GM19023 (cell line): ENCODE data around the gene SOX18.

Source experiments
- ATAC-seq: cut with Tn5 transposase; IDR thresholded peaks from one replicate; pipeline ENCODE4 v1.9.1; 2021; ENCODE audit warnings: mild to moderate bottlenecking, moderate library complexity; ENCODE audit not compliant: unreplicated experiment

The SOX18 gene

DNA sequence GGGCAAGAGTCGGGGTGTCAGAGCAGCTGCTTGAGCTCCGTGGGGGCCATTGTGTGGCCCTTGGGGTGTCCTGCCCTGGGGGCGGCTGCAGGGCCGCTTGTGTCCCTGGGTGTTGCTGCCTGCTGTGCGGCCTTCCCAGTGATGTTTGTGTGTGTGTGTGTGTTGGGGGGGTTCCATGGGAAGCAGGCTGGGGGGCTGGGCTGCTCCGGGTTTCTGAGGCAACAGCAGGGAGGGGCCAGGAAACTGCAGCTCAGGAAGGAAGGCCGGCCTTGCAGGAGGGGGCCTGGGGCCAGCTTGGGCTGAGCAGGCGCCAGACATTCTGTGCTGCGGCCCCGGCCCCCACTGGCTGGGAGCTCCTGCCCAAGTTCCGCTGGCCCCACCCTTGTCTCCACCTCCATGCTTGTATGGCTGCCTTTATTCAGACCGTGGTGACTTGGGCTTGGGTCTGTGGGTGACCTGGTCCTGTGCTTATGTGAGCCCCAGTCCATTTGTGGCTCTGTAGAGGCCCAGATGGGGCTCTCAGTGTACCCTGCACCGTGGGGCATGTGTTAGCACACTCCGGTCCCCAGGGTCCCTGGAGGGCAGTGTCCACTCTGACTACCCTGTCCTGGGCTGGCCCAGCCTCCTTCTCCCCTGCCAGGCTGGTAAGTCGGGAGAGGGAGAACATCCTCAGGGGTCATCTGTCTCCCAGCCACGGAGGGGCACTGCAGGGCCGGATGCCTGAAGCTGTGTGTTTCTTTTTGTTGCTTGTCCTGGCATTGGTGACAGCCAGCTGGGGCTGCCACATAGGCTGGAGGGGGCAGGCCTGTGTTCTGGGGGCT lies 4.6 kb upstream of the SOX18 start:
- no peak for ATAC-seq

DNA sequence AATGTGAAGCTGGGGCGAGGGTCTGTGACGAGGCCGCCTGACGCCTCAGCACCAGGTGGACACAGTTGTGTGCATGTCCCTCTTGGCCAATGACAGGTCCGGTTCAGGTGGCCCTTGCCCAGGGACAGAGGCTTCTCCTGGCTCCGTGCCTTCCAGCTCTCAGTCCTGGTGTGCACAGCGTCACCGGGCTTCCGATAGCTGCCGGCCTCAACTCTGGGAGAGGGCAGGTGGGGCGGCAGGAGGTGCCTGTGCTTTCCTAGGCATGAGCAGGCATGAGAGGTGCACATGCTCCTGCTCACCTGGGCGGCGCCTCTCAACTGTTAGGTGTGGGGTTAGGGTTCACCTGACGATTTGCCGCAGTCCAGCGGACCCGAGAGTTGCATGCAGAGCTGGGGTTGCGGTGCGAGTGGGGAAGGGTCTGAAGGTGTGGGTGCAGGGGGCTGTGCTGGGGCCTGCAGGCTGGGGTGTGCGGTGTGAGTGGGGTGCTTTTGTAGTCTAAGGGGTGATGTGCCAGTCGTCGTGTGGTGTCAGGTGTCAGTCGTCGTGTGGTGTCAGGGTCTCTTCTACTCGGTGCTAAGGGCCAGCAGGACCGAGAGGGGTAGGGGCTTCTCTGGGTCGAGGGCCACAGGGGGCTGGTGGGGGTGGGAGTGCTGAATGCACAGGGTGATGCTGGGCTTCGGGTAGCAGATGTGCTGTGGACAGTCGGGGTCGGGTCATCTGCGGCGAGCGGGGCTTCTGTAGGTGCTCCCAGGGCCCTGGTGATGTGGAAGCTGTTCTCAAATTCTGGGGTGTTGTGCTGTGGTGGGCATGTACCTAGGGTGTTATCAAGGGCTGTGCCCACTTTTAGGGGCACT lies 3.8 kb upstream of the SOX18 start:
- ATAC-seq, result no peak

DNA sequence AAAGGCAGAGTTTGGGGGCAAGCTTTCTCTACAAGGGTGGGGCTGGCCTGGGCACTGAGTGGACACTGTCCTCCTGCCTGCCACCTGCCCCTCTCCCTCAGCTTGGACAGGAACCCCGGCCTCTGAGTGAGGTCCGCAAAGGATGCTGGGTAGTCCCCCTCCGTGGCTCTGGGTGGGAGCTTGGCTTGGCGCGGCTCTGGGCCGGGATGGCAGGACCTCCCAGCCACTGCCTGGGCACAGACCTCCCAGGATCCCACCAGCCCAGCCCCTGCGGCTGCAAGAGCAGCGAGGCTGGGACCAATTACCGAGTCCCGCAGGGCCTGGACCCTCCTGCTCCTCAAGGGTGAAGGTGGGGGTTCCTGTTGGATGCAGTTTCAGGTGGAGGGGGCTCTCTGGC lies 2.9 kb upstream of the SOX18 start:
- ATAC-seq, result no peak

DNA sequence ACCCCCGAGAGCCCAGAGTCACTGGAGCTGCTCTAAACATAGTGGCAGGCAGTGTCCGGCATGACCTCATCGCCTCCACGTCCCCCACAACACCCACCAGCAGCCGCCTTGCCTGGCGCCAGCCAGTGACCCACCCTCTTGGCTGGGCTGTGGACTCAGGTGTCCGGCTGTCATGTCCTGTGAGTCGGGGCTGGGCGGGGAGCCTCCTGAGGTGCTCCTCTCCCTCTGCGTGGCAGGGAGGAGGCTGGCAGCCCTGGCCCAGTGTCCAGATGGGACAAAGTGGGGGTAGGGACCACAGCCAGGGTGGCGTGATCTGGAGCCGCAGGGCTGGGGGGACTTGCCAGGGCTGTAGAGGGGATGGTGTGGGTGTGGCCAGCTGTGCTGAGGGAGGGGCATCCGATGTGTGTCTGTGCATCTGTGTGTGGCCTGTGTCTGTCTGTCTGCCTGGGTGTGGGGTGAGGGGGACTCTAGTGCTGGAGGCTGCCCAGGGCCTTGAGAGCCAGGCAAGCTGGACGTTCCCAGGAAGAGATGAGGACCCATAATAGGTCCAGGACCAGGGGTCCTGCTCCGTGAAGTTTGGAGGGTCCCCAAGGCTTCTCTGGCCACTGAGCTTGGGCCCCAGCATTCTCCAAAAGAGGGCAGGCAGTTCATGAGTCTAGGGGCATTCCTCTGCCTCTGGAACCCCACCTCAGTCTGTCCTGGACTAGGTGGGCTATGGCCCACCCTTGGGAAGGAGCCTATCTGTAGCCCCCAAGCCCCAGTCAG lies 2.3 kb upstream of the SOX18 start:
- no peak for ATAC-seq

DNA sequence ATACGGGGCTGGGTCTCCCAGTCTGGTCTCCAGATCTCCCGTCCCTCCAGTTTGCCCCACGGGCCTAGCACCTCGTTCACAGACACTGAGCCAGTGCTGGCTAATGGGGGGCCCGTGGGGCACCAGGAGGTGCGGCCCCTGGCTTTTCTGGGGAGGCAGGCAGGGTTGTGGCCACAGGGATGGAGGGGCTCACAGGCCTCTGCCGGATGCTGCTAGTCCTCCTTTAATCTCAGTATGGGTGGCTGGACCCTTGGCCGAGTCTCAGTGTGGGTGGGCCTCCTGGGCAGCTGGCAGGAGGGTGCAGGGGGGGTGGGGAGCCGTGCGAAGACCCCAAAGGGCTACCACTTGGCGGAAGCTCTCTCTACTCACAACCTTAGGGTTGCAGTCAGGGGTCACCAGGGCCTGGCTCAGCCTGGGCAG lies 1.6 kb upstream of the SOX18 start:
- ATAC-seq, result no peak

DNA sequence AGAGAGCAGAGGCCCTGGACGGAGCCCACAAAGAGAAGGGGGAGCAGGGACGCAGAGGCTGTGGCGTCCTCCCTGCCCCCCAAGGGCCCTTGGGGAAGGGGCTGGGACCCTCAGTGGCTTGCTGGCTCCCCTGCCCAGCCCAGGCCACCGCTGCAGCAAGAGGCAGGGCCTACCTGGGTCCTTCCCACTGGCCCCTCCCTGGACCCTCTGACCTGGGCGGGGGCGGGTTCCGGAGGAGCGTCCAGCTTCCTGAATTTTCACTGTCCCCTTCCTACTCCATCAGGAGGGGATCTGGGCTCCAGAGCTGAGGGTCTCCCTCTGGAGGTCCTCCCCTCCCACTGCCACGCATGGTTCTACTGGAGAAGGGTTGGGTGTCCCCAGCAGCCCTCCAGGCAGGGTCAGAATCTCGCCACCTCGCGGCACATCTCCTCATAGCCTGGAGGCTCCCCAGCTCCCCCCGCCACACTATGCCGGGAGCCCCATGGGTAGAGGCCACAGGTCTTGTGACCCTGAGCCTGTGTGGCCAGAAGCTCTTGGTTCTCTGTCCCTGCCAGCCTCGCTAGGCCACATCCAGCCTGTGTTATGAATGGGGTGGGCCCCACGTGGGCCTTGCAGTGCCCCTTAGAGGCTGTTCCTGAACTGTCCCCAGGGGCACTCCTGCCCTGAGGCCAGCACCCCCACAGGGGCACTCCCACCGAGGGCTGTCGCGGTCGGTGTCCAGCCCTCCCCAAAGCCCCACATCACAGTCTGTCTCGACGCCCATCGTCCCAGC lies 1.0 kb upstream of the SOX18 start:
- no peak for ATAC-seq

DNA sequence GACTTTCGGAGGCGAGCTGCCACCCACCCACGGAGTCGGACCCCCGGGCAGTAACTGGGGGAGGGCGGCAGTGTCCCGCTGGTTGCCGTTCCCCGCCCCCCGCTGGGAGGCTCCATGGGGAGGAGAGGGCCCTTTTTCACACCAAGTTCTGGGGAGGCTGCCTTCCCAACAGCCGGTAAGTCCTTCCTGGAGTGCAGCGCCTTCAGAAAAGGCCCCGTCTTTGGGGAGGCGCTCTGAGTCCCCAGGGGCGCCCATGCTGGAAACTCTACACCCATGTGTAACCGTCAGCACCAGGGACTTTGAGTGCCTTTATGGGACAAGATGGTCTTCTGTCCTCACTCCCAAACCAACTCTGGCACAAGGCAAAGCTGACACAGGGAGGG lies 430 bp upstream of the SOX18 start:
- no peak for ATAC-seq

DNA sequence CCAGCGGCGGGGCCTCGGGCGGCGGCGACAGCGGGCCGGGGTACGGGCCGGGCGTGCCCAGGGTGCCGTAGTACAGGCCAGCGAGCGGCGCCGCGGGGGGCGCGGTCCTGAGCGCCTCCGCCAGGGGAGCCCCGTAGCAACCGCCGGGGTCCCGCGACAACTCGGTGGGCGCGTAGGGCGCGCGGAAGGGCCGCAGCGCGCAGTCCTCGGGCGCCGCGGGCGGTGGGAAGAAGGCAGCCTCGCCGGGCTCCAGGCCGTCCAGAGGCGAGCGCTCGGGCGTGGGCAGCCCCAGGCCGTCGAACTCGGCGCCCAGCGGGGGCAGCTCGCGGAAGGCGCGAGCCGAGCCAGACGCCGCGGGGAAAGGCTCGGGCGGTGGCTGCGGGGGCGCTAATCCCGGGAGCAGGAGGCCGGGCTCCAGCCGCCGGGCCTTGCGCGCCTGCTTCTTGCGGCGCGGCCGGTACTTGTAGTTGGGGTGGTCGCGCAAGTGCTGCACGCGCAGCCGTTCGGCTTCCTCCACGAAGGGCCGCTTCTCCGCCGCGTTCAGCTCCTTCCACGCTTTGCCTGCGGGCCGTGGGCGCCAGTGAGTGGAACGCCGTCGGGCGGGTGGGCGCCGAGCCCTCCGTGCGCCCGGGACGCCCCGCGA lies 916 bp downstream of the SOX18 start:
- no peak for ATAC-seq

DNA sequence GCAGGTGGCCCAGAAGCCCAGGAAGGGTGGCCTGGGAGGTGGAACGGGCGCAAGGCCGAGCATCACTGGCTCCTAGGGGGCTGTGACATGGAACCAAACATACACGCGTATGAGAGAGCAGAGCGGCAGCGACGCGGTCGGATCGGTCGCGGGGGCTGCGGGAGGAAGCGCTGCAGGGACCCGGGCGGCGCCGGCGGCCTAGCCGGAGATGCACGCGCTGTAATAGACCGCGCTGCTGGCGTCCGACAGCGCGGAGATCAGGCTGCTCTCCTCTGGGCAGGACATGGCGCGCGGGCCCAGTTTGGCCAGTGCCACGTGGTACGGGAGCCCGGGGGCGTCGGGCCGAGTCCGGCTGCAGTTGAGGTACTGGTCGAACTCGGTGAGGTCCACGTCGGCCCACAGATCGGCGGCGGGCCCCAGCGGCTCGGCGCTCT lies 1.5 kb downstream of the SOX18 start:
- no peak for ATAC-seq

DNA sequence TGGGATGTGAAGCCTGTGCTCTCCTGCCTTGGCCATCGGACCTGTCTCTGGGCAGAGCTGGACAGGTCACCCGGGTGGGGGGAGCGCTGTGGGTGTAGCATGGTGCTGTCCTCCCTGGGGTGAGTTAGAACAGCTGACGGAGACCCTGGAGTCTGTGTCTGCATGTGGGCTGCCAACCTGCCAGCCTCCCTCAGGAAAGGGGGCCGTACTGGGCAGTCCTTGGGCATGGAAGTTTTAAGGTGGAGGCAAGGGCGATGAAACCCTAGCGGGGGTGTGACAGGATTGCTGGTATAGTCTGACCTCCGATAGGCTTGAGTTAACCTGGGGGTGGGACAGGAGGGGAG lies 2.4 kb downstream of the SOX18 start:
- no peak for ATAC-seq

DNA sequence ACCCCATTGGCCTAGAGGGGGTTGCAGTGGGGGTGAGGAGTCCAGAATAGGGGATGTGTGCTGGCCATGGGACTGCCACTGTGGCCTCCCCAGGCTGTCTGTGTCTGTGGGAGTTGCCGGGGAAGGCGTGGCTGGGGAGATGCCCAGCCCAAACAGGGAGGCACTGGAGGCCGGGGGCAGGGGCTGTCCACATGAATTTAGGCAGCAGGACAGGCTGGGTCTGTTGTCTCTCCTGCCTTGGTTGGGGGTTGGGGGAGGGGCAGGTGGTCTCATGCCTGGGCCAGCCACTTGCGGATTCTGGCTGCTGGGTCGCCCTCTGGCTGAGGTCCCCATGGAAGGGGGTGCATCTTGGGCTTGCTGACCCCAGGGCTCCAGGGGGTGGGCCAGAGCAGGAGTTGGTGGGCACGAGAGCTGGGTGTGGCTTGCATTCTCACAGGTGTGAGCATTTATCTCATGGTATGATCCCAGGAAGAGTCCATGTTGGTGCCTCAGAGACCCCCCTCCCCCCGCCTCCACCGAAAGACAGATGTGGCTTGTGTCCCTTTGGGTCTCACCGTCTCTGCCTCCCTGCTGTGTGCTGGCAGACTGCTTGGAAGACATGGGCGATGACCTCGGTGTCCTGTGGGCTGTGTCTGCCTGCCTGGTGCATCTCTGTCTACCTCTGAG lies 4.0 kb downstream of the SOX18 start:
- ATAC-seq, result no peak

DNA sequence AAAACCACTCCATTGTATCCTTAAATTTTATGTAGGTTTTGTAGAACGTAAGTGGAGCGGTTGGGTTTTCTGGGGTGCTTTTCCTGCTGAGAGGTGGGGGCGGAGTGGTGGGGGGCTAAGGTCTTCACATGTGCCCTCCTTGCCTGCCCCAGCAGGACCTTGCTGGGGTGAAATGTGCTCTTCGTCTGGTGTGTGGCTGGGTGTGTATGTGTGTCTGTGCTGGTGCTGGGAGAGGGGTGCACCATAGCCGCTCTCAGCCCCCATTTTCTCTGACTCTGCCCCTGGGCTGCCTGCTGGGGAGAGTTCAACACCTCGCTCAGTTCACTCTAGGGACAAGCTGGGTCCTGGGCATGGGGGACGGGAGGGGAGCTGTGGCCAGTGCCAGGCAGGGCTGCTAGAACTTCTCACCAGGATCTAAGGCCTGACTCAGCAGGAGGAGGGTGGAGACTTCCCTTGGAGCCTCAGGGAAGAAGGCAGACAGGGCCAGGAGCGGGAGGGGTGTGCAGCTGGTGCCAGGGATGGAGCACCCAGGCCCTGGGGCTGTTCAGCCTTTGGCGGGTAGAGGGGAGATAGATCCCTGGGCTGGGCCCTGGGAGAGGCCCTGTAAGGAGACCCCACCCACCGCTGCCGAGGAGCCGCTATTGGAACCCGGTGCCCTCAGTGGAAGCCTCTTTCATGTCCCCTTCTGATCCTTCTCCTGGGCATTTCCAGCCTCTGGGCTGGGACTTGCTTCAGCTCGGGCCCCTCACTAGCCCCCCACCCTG lies 4.8 kb downstream of the SOX18 start:
- ATAC-seq, result no peak

DNA sequence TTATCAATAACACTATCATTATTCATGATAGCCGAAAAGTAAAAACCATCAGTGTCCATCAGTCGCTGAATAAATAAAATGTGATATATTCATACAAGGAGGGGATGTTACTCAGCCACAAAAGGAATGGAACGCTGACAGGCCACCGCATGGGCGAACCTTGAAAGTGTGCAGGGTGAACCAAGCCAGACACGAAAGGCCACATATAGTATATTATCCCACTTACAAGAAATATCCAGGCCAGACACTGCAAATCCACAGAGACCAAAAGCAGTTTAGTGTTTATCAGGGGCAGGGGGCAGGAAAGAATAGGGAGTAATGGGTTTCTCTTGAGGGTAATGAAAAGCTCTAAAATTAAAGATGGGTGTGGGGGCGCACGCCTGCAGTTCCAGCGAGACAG lies 5.7 kb downstream of the SOX18 start:
- ATAC-seq, result no peak

DNA sequence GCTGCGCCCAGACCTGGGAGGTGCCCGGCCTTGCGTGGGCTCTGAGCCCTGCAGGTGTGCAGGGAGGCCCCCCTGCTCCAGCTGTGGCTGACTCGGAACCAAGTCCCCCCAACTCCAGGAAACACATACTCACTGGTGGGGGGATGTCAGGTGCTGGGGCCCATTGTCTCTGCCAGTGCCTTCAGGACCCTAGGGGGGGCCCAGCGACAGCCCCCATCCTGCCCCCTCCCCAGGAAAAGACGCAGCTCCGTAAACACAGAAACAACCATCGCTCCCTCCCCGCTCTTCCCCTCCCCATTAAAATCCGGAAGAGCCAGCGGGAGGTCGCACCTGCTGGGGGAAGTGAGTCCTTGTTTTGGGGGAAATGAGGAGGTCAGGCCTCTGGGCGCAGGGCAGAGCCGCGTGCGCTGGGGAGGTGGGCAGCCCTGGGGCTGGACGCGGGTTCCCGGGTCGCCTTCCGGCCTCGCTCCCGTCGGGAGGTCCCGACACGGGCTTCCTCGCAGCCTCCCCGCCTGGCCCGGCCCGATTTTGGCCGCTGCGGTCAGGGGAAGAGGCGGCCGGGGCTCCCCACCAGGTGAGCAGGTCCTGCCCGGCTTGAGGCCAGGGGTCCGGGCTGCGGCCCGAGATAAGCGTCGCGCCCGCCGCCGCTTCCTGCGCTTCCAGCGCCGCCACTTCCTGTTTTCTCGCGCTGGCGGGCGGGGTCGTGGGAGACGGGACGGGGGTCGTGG lies 7.2 kb downstream of the SOX18 start:
- ATAC-seq, result no peak

DNA sequence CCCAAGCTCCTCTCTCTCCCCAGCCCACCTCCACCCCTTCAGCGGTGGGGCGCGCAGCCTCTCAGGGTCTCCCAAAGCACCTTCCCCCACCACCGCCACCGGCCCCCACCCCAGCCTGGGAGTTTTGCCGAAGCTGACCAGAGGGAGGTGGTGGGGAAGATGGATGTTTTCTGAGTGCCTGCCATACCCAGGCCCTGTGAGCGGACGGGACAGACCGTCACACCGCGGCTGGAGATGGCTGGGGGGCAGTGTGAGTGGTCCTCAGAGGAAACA lies 7.7 kb downstream of the SOX18 start:
- no peak for ATAC-seq

DNA sequence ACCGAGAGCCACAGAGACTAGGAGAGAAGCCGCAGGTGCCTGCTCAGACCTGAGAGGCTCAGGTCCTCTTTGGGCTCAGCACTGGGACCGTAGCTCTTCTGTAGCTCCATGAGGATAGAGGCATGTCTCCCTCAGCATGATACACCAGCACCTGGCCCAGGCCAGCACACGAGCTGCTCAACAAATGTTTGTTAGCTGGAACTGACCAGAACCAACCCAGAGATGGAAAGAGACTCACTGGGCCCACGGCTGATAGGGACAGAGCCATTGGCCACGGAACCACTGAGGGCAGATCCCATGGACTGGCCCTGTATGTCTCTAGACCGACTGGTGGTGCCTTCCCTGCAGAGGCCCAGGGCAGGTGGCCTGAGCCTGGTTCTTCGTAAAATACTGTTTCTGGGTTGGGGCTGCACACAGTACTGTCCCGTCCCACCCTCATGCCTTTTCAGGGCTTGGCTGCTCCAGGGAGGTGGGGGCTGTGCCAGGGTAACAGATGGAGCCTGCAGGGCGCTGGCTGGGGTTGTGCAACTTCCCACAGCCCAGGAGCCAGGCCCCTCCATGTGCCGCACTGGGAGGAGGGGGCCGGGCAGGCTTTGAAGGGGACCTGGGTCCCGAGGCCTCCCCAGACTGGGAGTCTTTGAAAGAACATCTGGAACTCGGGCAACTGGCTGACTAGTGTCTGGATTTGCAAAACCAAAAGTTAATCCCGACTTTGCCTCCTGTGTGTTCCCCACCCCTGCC lies 8.2 kb downstream of the SOX18 start:
- no peak for ATAC-seq

DNA sequence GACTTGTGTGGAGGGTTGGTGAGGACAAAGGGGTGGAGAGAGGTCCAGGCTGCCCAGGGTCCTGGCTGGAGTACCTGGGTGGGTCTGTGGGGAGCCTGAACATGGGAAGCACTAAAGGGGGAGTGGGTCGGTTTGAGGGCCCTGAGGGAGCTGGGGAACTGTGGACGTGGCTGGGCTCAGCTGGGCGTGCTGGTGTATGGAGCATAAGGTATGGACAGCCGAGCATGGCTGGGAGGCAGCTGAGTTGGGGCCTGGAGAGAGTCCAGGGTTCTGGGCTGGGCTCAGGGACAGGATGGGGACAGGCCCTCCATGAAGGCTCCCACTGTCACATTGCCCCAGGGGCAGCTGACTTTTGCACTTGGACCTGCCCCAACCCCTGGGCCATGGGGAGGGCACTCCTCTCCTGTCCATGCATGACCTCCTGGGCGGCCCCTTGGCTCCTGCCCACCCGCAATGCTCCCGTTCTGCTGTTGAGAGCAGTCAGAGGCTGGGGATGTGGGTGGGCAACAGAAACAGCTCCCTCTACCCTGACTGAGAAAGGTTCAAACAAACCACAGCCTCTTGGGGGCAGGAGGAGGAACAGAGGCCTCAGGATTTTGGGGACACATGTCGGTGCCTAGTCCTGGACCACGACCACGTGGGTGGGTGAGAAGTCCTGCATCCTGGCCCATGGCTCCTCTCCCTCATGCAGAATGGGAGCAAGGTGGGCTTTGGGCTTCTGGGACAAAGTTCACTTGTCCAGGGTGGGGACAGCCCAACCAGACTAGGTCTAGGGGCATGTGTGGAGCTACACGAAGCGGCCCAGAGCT lies 9.0 kb downstream of the SOX18 start:
- no peak for ATAC-seq
